HG03442 (cell line): ENCODE results near the gene LRRC4C.

ENCODE experiments used
- ATAC-seq: cut with Tn5 transposase; IDR thresholded peaks from one replicate; pipeline ENCODE4 v1.9.1; 2021; ENCODE audit warnings: mild to moderate bottlenecking, moderate library complexity; ENCODE audit not compliant: unreplicated experiment

The LRRC4C gene

GRCh38 chr11:40149721-40150120 is 1309.7 kb downstream of the LRRC4C start:
- no peak for ATAC-seq

- ATAC-seq: no peak
These were observed 1318.9 kb downstream of the LRRC4C start for GRCh38 chr11:40140560-40140959.

- no peak for ATAC-seq
These were observed 1319.9 kb downstream of the LRRC4C start for GRCh38 chr11:40139536-40139935.

GRCh38 chr11:40139066-40139465 is 1320.4 kb downstream of the LRRC4C start:
- ATAC-seq: no peak

- no peak for ATAC-seq
These were observed 1324.5 kb downstream of the LRRC4C start for GRCh38 chr11:40134820-40135570.

- no peak for ATAC-seq
These were observed 1326.0 kb downstream of the LRRC4C start for GRCh38 chr11:40133498-40133897.

GRCh38 chr11:40132912-40133311 is 1326.5 kb downstream of the LRRC4C start:
- ATAC-seq: no peak

- no peak for ATAC-seq
These were observed 1329.0 kb downstream of the LRRC4C start for GRCh38 chr11:40130427-40130826.

- ATAC-seq: no peak
These were observed 1330.2 kb downstream of the LRRC4C start for GRCh38 chr11:40129266-40129665.

- no peak for ATAC-seq
These were observed 1334.4 kb downstream of the LRRC4C start for GRCh38 chr11:40125054-40125453.

- ATAC-seq: no peak
These were observed 1339.8 kb downstream of the LRRC4C start for GRCh38 chr11:40119661-40120060.

GRCh38 chr11:40118780-40119179 is 1340.7 kb downstream of the LRRC4C start:
- no peak for ATAC-seq

GRCh38 chr11:40118026-40118425 is 1341.4 kb downstream of the LRRC4C start:
- ATAC-seq: no peak

GRCh38 chr11:40104941-40105550 is 1354.4 kb downstream of the LRRC4C start:
- ATAC-seq: no peak

GRCh38 chr11:40100781-40101180 is 1358.7 kb downstream of the LRRC4C start:
- ATAC-seq: no peak

- ATAC-seq: no peak
These were observed 1359.3 kb downstream of the LRRC4C start for GRCh38 chr11:40100162-40100553.

GRCh38 chr11:40099426-40100161 is 1359.9 kb downstream of the LRRC4C start:
- ATAC-seq: no peak

GRCh38 chr11:40095446-40095845 is 1364.0 kb downstream of the LRRC4C start:
- no peak for ATAC-seq

GRCh38 chr11:40094954-40095353 is 1364.5 kb downstream of the LRRC4C start:
- no peak for ATAC-seq

GRCh38 chr11:40080434-40080833 is 1379.0 kb downstream of the LRRC4C start:
- no peak for ATAC-seq
